WI38 (cell line): ENCODE data around the gene GJA5.

Experiments
- H3K4me3 ChIP-seq: 2 replicates; pipeline ENCODE4 v1.5.1; 2011; ENCODE audit warnings: low read depth, mild to moderate bottlenecking, control low read depth, low read length
- CTCF ChIP-seq: IDR thresholded peaks from 2 replicates; pipeline ENCODE4 v1.5.1; 2012; ENCODE audit warnings: low read depth, mild to moderate bottlenecking, control low read depth, low read length

The GJA5 gene

DNA sequence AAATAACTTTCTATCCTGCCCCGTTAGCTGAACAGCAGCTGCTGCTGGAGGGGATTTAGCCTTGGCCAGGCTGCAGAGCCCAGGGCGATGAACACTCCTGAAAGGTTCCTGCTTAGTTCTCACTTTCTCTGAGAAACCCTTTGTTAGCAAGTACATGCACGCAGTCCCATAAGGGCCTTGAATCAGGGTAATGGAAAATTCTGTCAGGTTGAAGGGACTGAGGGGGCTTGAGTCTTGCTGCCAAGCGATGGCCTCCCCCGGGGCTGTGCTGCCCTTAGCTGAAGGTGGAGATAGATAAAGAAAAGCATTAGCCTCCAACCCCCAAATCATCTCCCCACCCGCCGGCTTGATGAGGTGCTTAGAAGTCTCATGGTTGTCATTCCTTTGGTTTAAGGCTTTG, 7.9 kb downstream of the GJA5 start:
- no peak overlapping the region for H3K4me3 ChIP-seq
- TF ChIP-seq CTCF: no peak

- H3K4me3 ChIP-seq: no peak overlapping the region
- no peak for TF ChIP-seq CTCF
Observed at GRCh38 chr1:147751346-147751745, 9.1 kb downstream of the GJA5 start.

GRCh38 chr1:147750618-147751217, 9.7 kb downstream of the GJA5 start:
- no peak for TF ChIP-seq CTCF
- H3K4me3 ChIP-seq: no peak overlapping the region

GRCh38 chr1:147749792-147750191, 10.6 kb downstream of the GJA5 start:
- H3K4me3 ChIP-seq: no peak overlapping the region
- no peak for TF ChIP-seq CTCF

DNA sequence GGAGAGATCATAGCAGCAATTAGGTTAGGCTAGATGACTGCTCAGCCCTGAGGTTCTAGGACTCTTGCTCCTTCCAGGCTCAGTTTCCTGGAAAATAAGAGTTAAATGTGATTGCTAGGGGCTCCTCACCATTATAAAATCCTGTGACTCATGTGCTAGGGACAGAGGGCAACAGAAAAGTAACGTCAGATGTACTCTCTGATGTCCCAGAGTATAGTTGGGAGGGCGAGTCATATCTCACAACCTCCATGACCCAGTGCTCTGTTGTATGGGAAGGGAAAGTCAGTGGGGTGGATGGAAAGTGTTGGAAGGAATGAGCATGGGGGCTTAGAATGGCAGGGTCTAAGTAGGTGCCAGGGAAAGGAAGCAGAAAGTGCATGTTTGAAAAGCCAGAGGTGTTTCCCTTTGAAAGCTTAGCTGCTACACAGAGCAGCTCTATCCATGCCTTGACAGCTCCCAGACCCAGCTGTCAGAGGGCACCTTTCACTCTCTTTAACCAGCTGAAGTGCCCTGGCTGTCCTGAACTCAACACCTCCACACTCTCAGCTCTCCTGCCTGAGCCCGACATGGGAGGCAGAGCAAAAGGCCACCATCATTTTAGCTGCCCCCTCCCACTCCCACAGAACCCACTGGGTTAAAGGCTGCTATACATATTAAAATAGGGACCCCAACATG, 11.6 kb downstream of the GJA5 start:
- no peak for TF ChIP-seq CTCF
- H3K4me3 ChIP-seq: no peak overlapping the region

DNA sequence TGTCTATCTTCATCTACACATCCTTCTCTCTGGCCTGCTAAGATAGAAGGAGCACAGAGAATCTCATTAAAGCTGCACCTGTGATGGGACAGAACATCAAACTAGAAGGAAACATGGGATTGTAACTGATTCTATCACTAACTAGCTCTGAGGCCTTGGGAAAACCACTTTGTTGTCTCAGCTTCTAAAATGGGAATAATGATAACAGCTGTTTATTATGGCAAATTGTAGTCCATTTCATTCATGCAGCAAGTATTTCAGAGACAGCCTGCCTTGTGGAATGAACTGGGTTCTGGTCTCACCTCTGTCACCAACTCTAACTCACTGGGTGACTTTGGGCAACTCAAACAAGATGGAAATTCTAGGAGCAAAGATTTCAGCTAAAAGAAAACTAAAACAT, 12.4 kb downstream of the GJA5 start:
- TF ChIP-seq CTCF: no peak
- H3K4me3 ChIP-seq: no peak overlapping the region

DNA sequence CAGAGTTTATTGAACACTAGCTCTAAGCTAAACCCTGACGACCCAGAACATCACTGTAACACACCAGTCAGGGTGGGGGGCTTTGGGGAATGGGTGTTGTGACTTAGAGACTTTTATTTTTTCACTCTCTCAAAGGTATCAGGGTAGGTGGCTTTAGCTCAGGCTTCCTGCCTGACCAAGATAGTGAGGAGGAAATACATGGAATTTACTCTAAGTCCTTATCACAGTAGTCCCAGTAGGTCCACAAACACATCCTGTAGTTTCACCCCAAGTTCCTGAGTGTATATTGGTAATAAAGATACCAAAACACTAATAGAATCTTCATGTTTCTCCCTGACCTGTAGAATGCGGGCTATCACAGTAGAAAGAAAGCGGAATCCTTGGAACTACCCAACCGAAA, 15.1 kb downstream of the GJA5 start:
- no peak for TF ChIP-seq CTCF
- no peak overlapping the region for H3K4me3 ChIP-seq
